H1 (cell line): Measurements from ENCODE around the gene CCDC183. TPM values are rescaled to one million over a fixed set of nuclear protein-coding genes. Genes with fewer than 3 reads are reported as not detected.

ENCODE experiments used
- CTCF ChIA-PET: fragments of 300-600 bp; sonication (Branson Sonifier 250); formaldehyde crosslinking; loops from one replicate; lab custom pipeline; 2021; ENCODE audit not compliant: partially characterized antibody; lab: Charles Lee
- POLR2A ChIA-PET: fragments of 300-600 bp; sonication (Branson Sonifier 250); formaldehyde crosslinking; loops from one replicate; lab custom pipeline; 2021; ENCODE audit warnings: inconsistent platforms; ENCODE audit not compliant: partially characterized antibody; lab: Charles Lee
- DNase-seq, 2 experiments: peaks; one replicate each; pipeline versions ENCODE4 v3.0.0 to v3.0.0-alpha.2; 2010 to 2022; ENCODE audit warnings: low spot score in 2 of 2, low read depth in 1 of 2, mixed read lengths in 1 of 2
- FAIRE-seq: peaks from 2 replicates; lab custom pipeline; 2011; peaks lifted over from hg19 to GRCh38; lab: Jason Lieb, UNC
- H2AFZ ChIP-seq: 2 replicates; pipeline ENCODE4 v1.8.1; 2012; ENCODE audit warnings: low read length, inconsistent platforms
- H2AK5ac ChIP-seq: 2 replicates; pipeline ENCODE4 v1.6.1; 2013; ENCODE audit warnings: low read depth, low read length
- H2BK120ac ChIP-seq: replicated peaks from 2 replicates; pipeline ENCODE3; 2013; ENCODE audit warnings: low read depth, low read length, inconsistent platforms
- H2BK12ac ChIP-seq: 2 replicates; pipeline ENCODE4 v1.6.1; 2013; ENCODE audit warnings: low read depth, low read length
- H2BK15ac ChIP-seq: 2 replicates; pipeline ENCODE4 v1.6.1; 2013; ENCODE audit warnings: low read length
- H2BK20ac ChIP-seq: 2 replicates; pipeline ENCODE4 v1.6.1; 2013; ENCODE audit warnings: low read length
- H2BK5ac ChIP-seq: 2 replicates; pipeline ENCODE4 v1.6.1; 2013; ENCODE audit warnings: low read depth, low read length
- H3K14ac ChIP-seq: 2 replicates; pipeline ENCODE4 v1.6.1; 2013; ENCODE audit warnings: inconsistent platforms; ENCODE audit not compliant: insufficient read length
- H3K18ac ChIP-seq: 2 replicates; pipeline ENCODE4 v1.6.1; 2013; ENCODE audit warnings: low read length; ENCODE audit errors: extremely low read depth
- H3K23ac ChIP-seq: 2 replicates; pipeline ENCODE4 v1.6.1; 2013; ENCODE audit warnings: inconsistent platforms; ENCODE audit not compliant: insufficient read length
- H3K23me2 ChIP-seq: 2 replicates; pipeline ENCODE4 v1.6.1; 2013; ENCODE audit warnings: low read depth, low read length
- H3K27ac ChIP-seq: 2 replicates; pipeline ENCODE4 v1.6.1; 2011; ENCODE audit warnings: low read depth, low read length, inconsistent platforms
- H3K27me3 ChIP-seq, 4 experiments: replicated peaks in 1 of 4; 1 replicate in 1 of 4; 2 replicates in 3 of 4; pipeline versions ENCODE4 v1.6.1 to v1.8.1; 2011 to 2013; ENCODE audit warnings: low read length in 3 of 4, mild to moderate bottlenecking in 3 of 4, inconsistent platforms in 2 of 4, mixed read lengths in 2 of 4, moderate library complexity in 1 of 4; ENCODE audit not compliant: control insufficient read depth in 3 of 4, insufficient read depth in 3 of 4; ENCODE audit errors: extremely low read depth in 1 of 4
- H3K36me3 ChIP-seq, 4 experiments: 2 replicates each; pipeline versions ENCODE4 v1.6.1 to v1.8.1; 2011 to 2013; ENCODE audit warnings: mild to moderate bottlenecking in 4 of 4, low read length in 3 of 4, moderate library complexity in 2 of 4, control low read depth in 1 of 4, inconsistent platforms in 1 of 4; ENCODE audit not compliant: insufficient read depth in 4 of 4, control insufficient read depth in 2 of 4
- H3K4ac ChIP-seq: replicated peaks from 2 replicates; pipeline ENCODE3; 2013; ENCODE audit warnings: low read length, low read depth, mixed read lengths, inconsistent platforms; ENCODE audit not compliant: insufficient read length
- H3K4me1 ChIP-seq, 4 experiments: replicated peaks in 1 of 4; 1 replicate in 1 of 4; 2 replicates in 3 of 4; pipeline versions ENCODE4 v1.6.1 to v1.8.1; 2011 to 2013; ENCODE audit warnings: low read length in 3 of 4, inconsistent platforms in 2 of 4, mixed read lengths in 1 of 4; ENCODE audit not compliant: insufficient read depth in 4 of 4, control insufficient read depth in 3 of 4
- H3K4me2 ChIP-seq, 2 experiments: 2 replicates each; pipeline versions ENCODE4 v1.6.1 to v1.8.1; 2011 to 2013; ENCODE audit warnings: low read depth in 2 of 2, low read length in 2 of 2, control low read depth in 1 of 2, inconsistent platforms in 1 of 2, mild to moderate bottlenecking in 1 of 2; ENCODE audit not compliant: insufficient read depth in 1 of 2
- H3K4me3 ChIP-seq, 4 experiments: fragments of 200-600, 300-600 bp in 1 of 4; sonication (generic), shearing (Covaris generic), sonication (Bioruptor Twin) in 1 of 4; 2 replicates each; pipeline versions ENCODE4 v1.5.1 to v1.8.1; 2011 to 2016; ENCODE audit warnings: low read length in 4 of 4, low read depth in 3 of 4, control low read depth in 2 of 4, inconsistent platforms in 2 of 4, mild to moderate bottlenecking in 2 of 4, mixed read lengths in 1 of 4, moderate library complexity in 1 of 4; ENCODE audit not compliant: insufficient read depth in 2 of 4; ENCODE audit errors: extremely low read depth in 1 of 4
- H3K56ac ChIP-seq: replicated peaks from 2 replicates; pipeline ENCODE3; 2013; ENCODE audit warnings: low read depth, mild to moderate bottlenecking, mixed read lengths, low read length, inconsistent platforms; ENCODE audit not compliant: insufficient read length
- H3K79me1 ChIP-seq: 2 replicates; pipeline ENCODE4 v1.6.1; 2013; ENCODE audit warnings: low read depth, low read length, control low read depth
- H3K79me2 ChIP-seq, 2 experiments: 2 replicates each; pipeline versions ENCODE4 v1.6.1 to v1.8.1; 2012 to 2013; ENCODE audit warnings: low read length in 2 of 2, mild to moderate bottlenecking in 2 of 2, inconsistent platforms in 1 of 2; ENCODE audit not compliant: insufficient read depth in 2 of 2, control insufficient read depth in 1 of 2
- H3K9ac ChIP-seq, 4 experiments: replicated peaks in 1 of 4; 1 replicate in 1 of 4; 2 replicates in 3 of 4; pipeline versions ENCODE4 v1.6.1 to v1.8.1; 2011 to 2013; ENCODE audit warnings: low read depth in 3 of 4, low read length in 3 of 4, control low read depth in 2 of 4, mild to moderate bottlenecking in 2 of 4, moderate library complexity in 2 of 4, inconsistent platforms in 1 of 4; ENCODE audit errors: extremely low read depth in 1 of 4
- H3K9me3 ChIP-seq, 2 experiments: 2 replicates each; pipeline versions ENCODE4 v1.6.1 to v1.8.1; 2012 to 2013; ENCODE audit warnings: mild to moderate bottlenecking in 2 of 2, moderate library complexity in 2 of 2, control low read depth in 1 of 2, inconsistent platforms in 1 of 2, low read depth in 1 of 2, low read length in 1 of 2, mixed read lengths in 1 of 2; ENCODE audit not compliant: insufficient read depth in 2 of 2
- H4K20me1 ChIP-seq, 2 experiments: replicated peaks in 1 of 2; 2 replicates each; pipeline versions ENCODE3 to v1.8.1; 2011 to 2013; ENCODE audit warnings: inconsistent platforms in 2 of 2, low read length in 2 of 2, mild to moderate bottlenecking in 1 of 2; ENCODE audit not compliant: insufficient read depth in 2 of 2, control insufficient read depth in 1 of 2
- H4K5ac ChIP-seq: 2 replicates; pipeline ENCODE4 v1.6.1; 2013; ENCODE audit warnings: low read length, low read depth, mixed read lengths, inconsistent platforms; ENCODE audit not compliant: insufficient read length
- H4K8ac ChIP-seq: 2 replicates; pipeline ENCODE4 v1.8.0; 2013; ENCODE audit warnings: mild to moderate bottlenecking, moderate library complexity, low read length, inconsistent platforms; ENCODE audit not compliant: insufficient read depth; ENCODE audit errors: extremely low read depth
- H4K91ac ChIP-seq: replicated peaks from 2 replicates; pipeline ENCODE3; 2013; ENCODE audit warnings: low read length, mixed read lengths, inconsistent platforms; ENCODE audit not compliant: insufficient read length
- ASH2L ChIP-seq: fragments of 200-600, 300-600 bp; sonication (generic); IDR thresholded peaks from one replicate; pipeline ENCODE4 v1.7.1; 2017; ENCODE audit warnings: low read length
- GABPA ChIP-seq: IDR thresholded peaks from 2 replicates; pipeline ENCODE4 v1.6.1; 2011; ENCODE audit warnings: mild to moderate bottlenecking, low read length, moderate library complexity, borderline replicate concordance; ENCODE audit not compliant: insufficient read depth
- HDAC2 ChIP-seq, 2 experiments: fragments of 300-600 bp in 1 of 2; sonication (generic) in 1 of 2; IDR thresholded peaks; 2 replicates each; pipeline ENCODE4 v1.6.1; 2011 to 2012; ENCODE audit warnings: low read depth in 2 of 2, low read length in 2 of 2, mild to moderate bottlenecking in 2 of 2, moderate library complexity in 2 of 2, borderline replicate concordance in 1 of 2, inconsistent platforms in 1 of 2
- JUN ChIP-seq: IDR thresholded peaks from 2 replicates; pipeline ENCODE4 v1.6.1; 2011; ENCODE audit warnings: low read depth, mild to moderate bottlenecking, improper control_type of control experiment, low read length
- JUND ChIP-seq: IDR thresholded peaks from 2 replicates; pipeline ENCODE4 v1.6.1; 2011; ENCODE audit warnings: mild to moderate bottlenecking, improper control_type of control experiment, low read length
- SIX5 ChIP-seq: IDR thresholded peaks from 2 replicates; pipeline ENCODE4 v1.6.1; 2011; ENCODE audit warnings: mild to moderate bottlenecking, low read depth, low read length
- WGBS, 2 experiments: shearing (Covaris generic) in 1 of 2; methylation state at CpG; one replicate each; pipeline versions ENCODE4 v1.1.6 to v1.1.7; 2013 to 2015; ENCODE audit warnings: low lambda C conversion rate in 2 of 2, mixed read lengths in 2 of 2, inconsistent platforms in 1 of 2, low coverage in 1 of 2, missing lambda C conversion rate in 1 of 2; ENCODE audit not compliant: insufficient replicate concordance in 2 of 2, insufficient coverage in 1 of 2, insufficient read length in 1 of 2; ENCODE audit errors: extremely low coverage in 1 of 2, missing lambda C conversion rate in 1 of 2; 5-methylcytosine and 5-hydroxymethylcytosine counted together
- polyA plus RNA-seq, 7 experiments: library from polyadenylated mRNA; depleted of rRNA in 3 of 7; stranded (reverse) in 5 of 7; unstranded in 2 of 7; fragments of >200 nt in 5 of 7; fragments of 200-250 nt in 2 of 7; gene quantifications; 1 replicate in 5 of 7; 2 replicates in 1 of 7; 4 replicates in 1 of 7; pipeline versions ENCODE4 v1.2.1 to v1.2.3, GENCODE V29; 2011 to 2013; ENCODE audit warnings: missing spikeins in 2 of 7, mixed read lengths in 2 of 7
- total RNA-seq: library from RNA; stranded (reverse); fragmentation: NEBNext Ultra II Directional; extraction: Animal tissue kit (Norgen Biotek cat#: 25700); gene quantifications from 2 replicates; pipeline ENCODE4 v1.2.1, GENCODE V29; 2021
- TF ChIP-seq, protein P1 (sequence below), 3 experiments: IDR thresholded peaks; 1 replicate in 2 of 3; 2 replicates in 1 of 3; pipeline versions ENCODE4 v1.5.1 to v1.6.1; 2011; ENCODE audit warnings: low read length in 3 of 3, mild to moderate bottlenecking in 3 of 3, inconsistent platforms in 2 of 3, low read depth in 1 of 3, moderate library complexity in 1 of 3; ENCODE audit not compliant: insufficient read depth in 1 of 3; ENCODE audit errors: control extremely low read depth in 1 of 3
- TF ChIP-seq, protein P2 (sequence below): IDR thresholded peaks from 2 replicates; pipeline ENCODE4 v1.6.1; 2011; ENCODE audit warnings: low read depth, mild to moderate bottlenecking, low read length; ENCODE audit not compliant: insufficient read depth
- TF ChIP-seq, protein P3 (sequence below): IDR thresholded peaks from 2 replicates; pipeline ENCODE4 v1.6.1; 2012; ENCODE audit warnings: inconsistent platforms

Gene CCDC183
- total and polyA plus RNA-seq, 2 of the 8 experiments (the other 6 are each of a cell fraction or from before 2014, with no cell fraction given): 0.51 to 1.6 TPM

GRCh38 chr9:136769710-136770191, 26.4 kb upstream of the CCDC183 start:
- no peak overlapping the region for H3K27ac ChIP-seq
- H3K4ac ChIP-seq: no peak overlapping the region
- 14% methylated on average over 7 of the region's 16 CpGs; no CpG with 5 or more reads in 1 of the 2 experiments for WGBS, 2 experiments
- H3K79me1 ChIP-seq: no peaks in the 10 kb centered on the region
- no peak overlapping the region for H3K23ac ChIP-seq
- no peaks in the 10 kb centered on the region for H3K36me3 ChIP-seq
- H3K9ac ChIP-seq: no peak overlapping the region
- H3K23me2 ChIP-seq: no peaks in the 10 kb centered on the region
- no peaks in the 10 kb centered on the region for H3K27me3 ChIP-seq
- H3K4me1 ChIP-seq: no peaks in the 10 kb centered on the region
- H4K20me1 ChIP-seq: no peaks in the 10 kb centered on the region
- H2BK120ac ChIP-seq: no peak overlapping the region
- no peak overlapping the region for H2BK5ac ChIP-seq
- H3K4me3 ChIP-seq: peak overlapping the region in 2 of 4 experiments; percentile 20 to 56; a peak in 3 of 8 replicates
- H4K5ac ChIP-seq: no peak overlapping the region
- no peak overlapping the region for H3K56ac ChIP-seq
- H3K18ac ChIP-seq: peak overlapping the region; percentile 19; the same call in 1 of the 2 replicates
- ChIA-PET POLR2A (interaction anchor here (1.8 kb wide), 1 partner anchor 42 kb away, joined by 10 read pairs; no protein-coding TSS in a partner anchor), CTCF (interaction anchor here (0.6 to 9.6 kb wide), 15 partner anchors 9 to 223 kb away, joined by 3 to 88 read pairs (median 5); partner anchors contain the start of genes LCN8 and TMEM141)
- H2AFZ ChIP-seq: no peak overlapping the region
- H2BK15ac ChIP-seq: no peak overlapping the region
- DNase-seq (peak in 1 of 2 experiments; percentile 88), FAIRE-seq (no peak)
- peak overlapping the region; percentile 1 to 67; a peak in 3 of 4 replicates for H3K4me2 ChIP-seq
- H2BK12ac ChIP-seq: no peak overlapping the region
- no peak overlapping the region for H2AK5ac ChIP-seq
- no peak overlapping the region for H3K14ac ChIP-seq
- peaks cover 0 to 7% of the 10 kb centered on the region in 2 experiments for H3K9me3 ChIP-seq
- no peak overlapping the region; the same call in 1 of the 2 replicates for H4K8ac ChIP-seq
- no peak overlapping the region for H2BK20ac ChIP-seq
- H3K79me2 ChIP-seq: no peaks in the 10 kb centered on the region
- H4K91ac ChIP-seq: no peak overlapping the region
- TF ChIP-seq JUN: no peak
- TF ChIP-seq GABPA: peak; percentile 58; the same call in 1 of the 2 replicates
- TF ChIP-seq, protein P1, sequence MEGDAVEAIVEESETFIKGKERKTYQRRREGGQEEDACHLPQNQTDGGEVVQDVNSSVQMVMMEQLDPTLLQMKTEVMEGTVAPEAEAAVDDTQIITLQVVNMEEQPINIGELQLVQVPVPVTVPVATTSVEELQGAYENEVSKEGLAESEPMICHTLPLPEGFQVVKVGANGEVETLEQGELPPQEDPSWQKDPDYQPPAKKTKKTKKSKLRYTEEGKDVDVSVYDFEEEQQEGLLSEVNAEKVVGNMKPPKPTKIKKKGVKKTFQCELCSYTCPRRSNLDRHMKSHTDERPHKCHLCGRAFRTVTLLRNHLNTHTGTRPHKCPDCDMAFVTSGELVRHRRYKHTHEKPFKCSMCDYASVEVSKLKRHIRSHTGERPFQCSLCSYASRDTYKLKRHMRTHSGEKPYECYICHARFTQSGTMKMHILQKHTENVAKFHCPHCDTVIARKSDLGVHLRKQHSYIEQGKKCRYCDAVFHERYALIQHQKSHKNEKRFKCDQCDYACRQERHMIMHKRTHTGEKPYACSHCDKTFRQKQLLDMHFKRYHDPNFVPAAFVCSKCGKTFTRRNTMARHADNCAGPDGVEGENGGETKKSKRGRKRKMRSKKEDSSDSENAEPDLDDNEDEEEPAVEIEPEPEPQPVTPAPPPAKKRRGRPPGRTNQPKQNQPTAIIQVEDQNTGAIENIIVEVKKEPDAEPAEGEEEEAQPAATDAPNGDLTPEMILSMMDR (IDR thresholded peaks at IDR 0.05; ENCODE audit: control extremely low read depth in 1 of 3, insufficient read depth in 1 of 3, low read depth in 1 of 3, low read length in 3 of 3): peak; percentile 57 to 93 (median 72)
- no peak for TF ChIP-seq JUND
- TF ChIP-seq ASH2L: no peak
- TF ChIP-seq, protein P2, sequence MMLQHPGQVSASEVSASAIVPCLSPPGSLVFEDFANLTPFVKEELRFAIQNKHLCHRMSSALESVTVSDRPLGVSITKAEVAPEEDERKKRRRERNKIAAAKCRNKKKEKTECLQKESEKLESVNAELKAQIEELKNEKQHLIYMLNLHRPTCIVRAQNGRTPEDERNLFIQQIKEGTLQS: no peak
- TF ChIP-seq, protein P3, sequence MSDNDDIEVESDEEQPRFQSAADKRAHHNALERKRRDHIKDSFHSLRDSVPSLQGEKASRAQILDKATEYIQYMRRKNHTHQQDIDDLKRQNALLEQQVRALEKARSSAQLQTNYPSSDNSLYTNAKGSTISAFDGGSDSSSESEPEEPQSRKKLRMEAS: peak; percentile 88
- peak in 1 of 2 experiments; percentile 44; a peak in 1 of 4 replicates for TF ChIP-seq HDAC2 (IDR thresholded peaks at IDR 0.05; ENCODE audit: borderline replicate concordance in 1 of 2, low read depth in 2 of 2, low read length in 2 of 2)
- no peak for TF ChIP-seq SIX5
